ENCODE data around the gene PODXL2. TPM values are rescaled to one million over a fixed set of nuclear protein-coding genes. Genes with fewer than 3 reads are reported as not detected.

PODXL2 gene
- total and polyA plus RNA-seq, 3 experiments from 2014 or later = 1.4 to 4.7 (median 1.7) TPM

- Mint-ChIP-seq H3K36me3 (peaks cover 7 to 72% (median 19%) of the 10 kb centered on the region in 3 donors), H3K4me1 (peaks cover 3 to 6% (median 3%) of the 10 kb centered on the region in 3 donors), H3K4me3 (no peak overlapping the region), H3K27ac (peak overlapping the region in 1 of 8 donors; percentile 43), H3K9me3 (no peaks in the 10 kb centered on the region), H3K27me3 (no peaks in the 10 kb centered on the region)
- Histone ChIP-seq H3K36me3 (ENCODE audit: insufficient read depth, low read length) (no peaks in the 10 kb centered on the region), H3K4me3 (ENCODE audit: low read length) (no peak overlapping the region), H3K27me3 (ENCODE audit: insufficient read depth, low read length, poor library complexity, severe bottlenecking) (no peaks in the 10 kb centered on the region), H3K27ac (ENCODE audit: low read depth, low read length) (no peak overlapping the region), H3K4me1 (ENCODE audit: insufficient read depth, low read length) (no peaks in the 10 kb centered on the region), H3K9me3 (ENCODE audit: low read length) (no peaks in the 10 kb centered on the region)
- no peak for DNase-seq
- POLR2A ChIA-PET = no interaction called here
- CTCF ChIA-PET = interaction anchor here (1.0 to 2.0 kb wide), 2 partner anchors 9 to 32 kb away, joined by 3 to 8 read pairs; no protein-coding TSS in a partner anchor
Observed at GRCh38 chr3:127606981-127607595, 21.9 kb upstream of the PODXL2 start.

- CTCF ChIA-PET = interaction anchor here (1.0 to 2.0 kb wide), 2 partner anchors 10 to 33 kb away, joined by 3 to 8 read pairs; no protein-coding TSS in a partner anchor
Observed at GRCh38 chr3:127607675-127608361, 21.2 kb upstream of the PODXL2 start.

GRCh38 chr3:127608362-127608718, 20.6 kb upstream of the PODXL2 start:
- Histone ChIP-seq H3K27ac (ENCODE audit: low read depth, low read length) (no peak overlapping the region), H3K4me3 (ENCODE audit: low read length) (no peak overlapping the region), H3K9me3 (ENCODE audit: low read length) (no peaks in the 10 kb centered on the region), H3K4me1 (ENCODE audit: insufficient read depth, low read length) (no peaks in the 10 kb centered on the region), H3K27me3 (ENCODE audit: insufficient read depth, low read length, poor library complexity, severe bottlenecking) (no peaks in the 10 kb centered on the region), H3K36me3 (ENCODE audit: insufficient read depth, low read length) (no peaks in the 10 kb centered on the region)
- ChIA-PET POLR2A (no interaction called here), CTCF (interaction anchor here (1.0 to 1.3 kb wide), 2 partner anchors 11 to 33 kb away, joined by 3 to 5 read pairs; no protein-coding TSS in a partner anchor)
- H3K27me3 Mint-ChIP-seq = no peaks in the 10 kb centered on the region
- peak in 1 of 5 donors; percentile 26 for DNase-seq
- H3K4me1 Mint-ChIP-seq = peaks cover 0 to 2% (median 0%) of the 10 kb centered on the region in 3 donors
- peaks cover 7 to 81% (median 17%) of the 10 kb centered on the region in 3 donors for H3K36me3 Mint-ChIP-seq
- H3K4me3 Mint-ChIP-seq = no peak overlapping the region
- H3K27ac Mint-ChIP-seq = no peak overlapping the region
- H3K9me3 Mint-ChIP-seq = no peaks in the 10 kb centered on the region

More at GRCh38 chr3:127607675-127608361, 21.2 kb upstream of the PODXL2 start:
- Histone ChIP-seq H3K9me3 (ENCODE audit: low read length) (no peaks in the 10 kb centered on the region), H3K27me3 (ENCODE audit: insufficient read depth, low read length, poor library complexity, severe bottlenecking) (no peaks in the 10 kb centered on the region), H3K4me3 (ENCODE audit: low read length) (no peak overlapping the region), H3K4me1 (ENCODE audit: insufficient read depth, low read length) (no peaks in the 10 kb centered on the region), H3K36me3 (ENCODE audit: insufficient read depth, low read length) (no peaks in the 10 kb centered on the region), H3K27ac (ENCODE audit: low read depth, low read length) (no peak overlapping the region)
- Mint-ChIP-seq H3K4me1 (peaks cover 0 to 2% (median 0%) of the 10 kb centered on the region in 3 donors), H3K4me3 (no peak overlapping the region), H3K27me3 (no peaks in the 10 kb centered on the region), H3K36me3 (peaks cover 7 to 77% (median 17%) of the 10 kb centered on the region in 3 donors), H3K27ac (no peak overlapping the region), H3K9me3 (no peaks in the 10 kb centered on the region)
- no peak for DNase-seq
- POLR2A ChIA-PET = no interaction called here

GRCh38 chr3:127610105-127610504, 18.9 kb upstream of the PODXL2 start:
- Mint-ChIP-seq H3K27ac (no peak overlapping the region), H3K4me3 (no peak overlapping the region), H3K9me3 (no peaks in the 10 kb centered on the region), H3K36me3 (peaks cover 4 to 78% (median 20%) of the 10 kb centered on the region in 3 donors), H3K27me3 (no peaks in the 10 kb centered on the region), H3K4me1 (no peaks in the 10 kb centered on the region)
- no peaks in the 10 kb centered on the region for H3K27me3 ChIP-seq (ENCODE audit: insufficient read depth, low read length, poor library complexity, severe bottlenecking)
- H3K4me3 ChIP-seq (ENCODE audit: low read length) = no peak overlapping the region
- DNase-seq = peak in 1 of 5 donors; percentile 4
- H3K4me1 ChIP-seq (ENCODE audit: insufficient read depth, low read length) = no peaks in the 10 kb centered on the region
- H3K27ac ChIP-seq (ENCODE audit: low read depth, low read length) = no peak overlapping the region
- H3K9me3 ChIP-seq (ENCODE audit: low read length) = no peaks in the 10 kb centered on the region
- CTCF ChIA-PET = interaction anchor here (1.1 to 1.6 kb wide), 2 partner anchors 12 to 35 kb away, joined by 3 to 6 read pairs; no protein-coding TSS in a partner anchor
- no peaks in the 10 kb centered on the region for H3K36me3 ChIP-seq (ENCODE audit: insufficient read depth, low read length)
- POLR2A ChIA-PET = no interaction called here

GRCh38 chr3:127611251-127611650, 17.7 kb upstream of the PODXL2 start:
- Mint-ChIP-seq H3K4me3 (no peak overlapping the region), H3K27me3 (no peaks in the 10 kb centered on the region), H3K4me1 (no peaks in the 10 kb centered on the region), H3K36me3 (peaks cover 4 to 79% (median 19%) of the 10 kb centered on the region in 3 donors), H3K9me3 (no peaks in the 10 kb centered on the region), H3K27ac (no peak overlapping the region)
- Histone ChIP-seq H3K27me3 (ENCODE audit: insufficient read depth, low read length, poor library complexity, severe bottlenecking) (no peaks in the 10 kb centered on the region), H3K36me3 (ENCODE audit: insufficient read depth, low read length) (no peaks in the 10 kb centered on the region), H3K4me3 (ENCODE audit: low read length) (no peak overlapping the region), H3K27ac (ENCODE audit: low read depth, low read length) (no peak overlapping the region), H3K4me1 (ENCODE audit: insufficient read depth, low read length) (no peaks in the 10 kb centered on the region), H3K9me3 (ENCODE audit: low read length) (no peaks in the 10 kb centered on the region)
- DNase-seq = peak in 1 of 5 donors; percentile 12
- CTCF ChIA-PET = interaction anchor here (0.9 to 1.6 kb wide), 3 partner anchors 36 to 41 kb away, joined by 3 to 6 read pairs (median 3); no protein-coding TSS in a partner anchor
- POLR2A ChIA-PET = no interaction called here

- POLR2A ChIA-PET = no interaction called here
- Mint-ChIP-seq H3K4me3 (no peak overlapping the region), H3K27ac (no peak overlapping the region), H3K4me1 (no peaks in the 10 kb centered on the region), H3K9me3 (no peaks in the 10 kb centered on the region), H3K27me3 (no peaks in the 10 kb centered on the region), H3K36me3 (peaks cover 4 to 79% (median 16%) of the 10 kb centered on the region in 3 donors)
- no peaks in the 10 kb centered on the region for H3K9me3 ChIP-seq (ENCODE audit: low read length)
- H3K4me3 ChIP-seq (ENCODE audit: low read length) = no peak overlapping the region
- H3K27me3 ChIP-seq (ENCODE audit: insufficient read depth, low read length, poor library complexity, severe bottlenecking) = no peaks in the 10 kb centered on the region
- CTCF ChIA-PET = no interaction called here
- H3K36me3 ChIP-seq (ENCODE audit: insufficient read depth, low read length) = no peaks in the 10 kb centered on the region
- DNase-seq = no peak
- H3K27ac ChIP-seq (ENCODE audit: low read depth, low read length) = no peak overlapping the region
- H3K4me1 ChIP-seq (ENCODE audit: insufficient read depth, low read length) = no peaks in the 10 kb centered on the region
Observed at GRCh38 chr3:127612966-127613365, 16.0 kb upstream of the PODXL2 start.

- POLR2A ChIA-PET = no interaction called here
- no peak overlapping the region for H3K27ac Mint-ChIP-seq
- no peak overlapping the region for H3K27ac ChIP-seq (ENCODE audit: low read depth, low read length)
Observed at GRCh38 chr3:127613406-127613805, 15.6 kb upstream of the PODXL2 start.

GRCh38 chr3:127614928-127615589, 13.9 kb upstream of the PODXL2 start:
- Histone ChIP-seq H3K4me1 (ENCODE audit: insufficient read depth, low read length) (no peaks in the 10 kb centered on the region), H3K9me3 (ENCODE audit: low read length) (no peaks in the 10 kb centered on the region), H3K4me3 (ENCODE audit: low read length) (no peak overlapping the region), H3K27me3 (ENCODE audit: insufficient read depth, low read length, poor library complexity, severe bottlenecking) (no peaks in the 10 kb centered on the region), H3K36me3 (ENCODE audit: insufficient read depth, low read length) (no peaks in the 10 kb centered on the region), H3K27ac (ENCODE audit: low read depth, low read length) (no peak overlapping the region)
- H3K36me3 Mint-ChIP-seq = peaks cover 10 to 76% (median 18%) of the 10 kb centered on the region in 3 donors
- no peak overlapping the region for H3K4me3 Mint-ChIP-seq
- H3K9me3 Mint-ChIP-seq = no peaks in the 10 kb centered on the region
- POLR2A ChIA-PET = no interaction called here
- no peaks in the 10 kb centered on the region for H3K4me1 Mint-ChIP-seq
- DNase-seq = peak in 1 of 5 donors; percentile 2
- peak overlapping the region in 1 of 8 donors; percentile 22 for H3K27ac Mint-ChIP-seq
- H3K27me3 Mint-ChIP-seq = no peaks in the 10 kb centered on the region
- CTCF ChIA-PET = no interaction called here

More at GRCh38 chr3:127613406-127613805, 15.6 kb upstream of the PODXL2 start:
- Mint-ChIP-seq H3K4me3 (no peak overlapping the region), H3K9me3 (no peaks in the 10 kb centered on the region), H3K27me3 (no peaks in the 10 kb centered on the region), H3K4me1 (no peaks in the 10 kb centered on the region), H3K36me3 (peaks cover 5 to 79% (median 17%) of the 10 kb centered on the region in 3 donors)
- Histone ChIP-seq H3K9me3 (ENCODE audit: low read length) (no peaks in the 10 kb centered on the region), H3K4me1 (ENCODE audit: insufficient read depth, low read length) (no peaks in the 10 kb centered on the region), H3K27me3 (ENCODE audit: insufficient read depth, low read length, poor library complexity, severe bottlenecking) (no peaks in the 10 kb centered on the region), H3K4me3 (ENCODE audit: low read length) (no peak overlapping the region), H3K36me3 (ENCODE audit: insufficient read depth, low read length) (no peaks in the 10 kb centered on the region)
- DNase-seq = no peak
- CTCF ChIA-PET = no interaction called here
